Esophagus muscularis mucosa (tissue), 3 donors: ENCODE measurements around the gene MORN5.

Source experiments
- POLR2A ChIP-seq: fragments of 450-650 bp; IDR thresholded peaks from one replicate; pipeline ENCODE4 v1.6.1; 2017; ENCODE audit warnings: antibody characterized with exemption, moderate library complexity, mild to moderate bottlenecking, low read depth
- POLR2AphosphoS5 ChIP-seq, 2 donors: sonication (generic); formaldehyde crosslinking; IDR thresholded peaks; one replicate each; pipeline ENCODE4 v1.6.1; 2017; ENCODE audit warnings: antibody characterized with exemption in 2 of 2
- TF ChIP-seq, protein P1 (sequence below), 3 experiments: fragments of 200-600 bp in 2 of 3; fragments of 450-650 bp in 1 of 3; sonication (generic) in 2 of 3; IDR thresholded peaks; one replicate each; pipeline ENCODE4 v1.5.1; 2017 to 2019; ENCODE audit warnings: antibody characterized with exemption in 3 of 3, mild to moderate bottlenecking in 2 of 3, moderate library complexity in 1 of 3

DNA sequence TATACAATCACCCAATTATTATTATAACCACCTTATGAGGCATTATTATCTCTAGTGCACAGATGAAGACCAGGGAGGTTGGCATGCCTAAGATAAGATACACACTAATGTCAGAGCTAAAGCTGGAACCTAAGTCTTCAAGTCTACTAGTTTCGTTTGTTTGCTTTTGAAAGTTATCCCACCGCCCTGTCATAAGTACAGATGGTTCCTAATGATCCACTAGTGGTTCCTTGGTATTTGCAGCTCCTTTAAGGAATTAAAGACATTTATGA is 14.2 kb upstream of the MORN5 start:
- TF ChIP-seq, protein P1, sequence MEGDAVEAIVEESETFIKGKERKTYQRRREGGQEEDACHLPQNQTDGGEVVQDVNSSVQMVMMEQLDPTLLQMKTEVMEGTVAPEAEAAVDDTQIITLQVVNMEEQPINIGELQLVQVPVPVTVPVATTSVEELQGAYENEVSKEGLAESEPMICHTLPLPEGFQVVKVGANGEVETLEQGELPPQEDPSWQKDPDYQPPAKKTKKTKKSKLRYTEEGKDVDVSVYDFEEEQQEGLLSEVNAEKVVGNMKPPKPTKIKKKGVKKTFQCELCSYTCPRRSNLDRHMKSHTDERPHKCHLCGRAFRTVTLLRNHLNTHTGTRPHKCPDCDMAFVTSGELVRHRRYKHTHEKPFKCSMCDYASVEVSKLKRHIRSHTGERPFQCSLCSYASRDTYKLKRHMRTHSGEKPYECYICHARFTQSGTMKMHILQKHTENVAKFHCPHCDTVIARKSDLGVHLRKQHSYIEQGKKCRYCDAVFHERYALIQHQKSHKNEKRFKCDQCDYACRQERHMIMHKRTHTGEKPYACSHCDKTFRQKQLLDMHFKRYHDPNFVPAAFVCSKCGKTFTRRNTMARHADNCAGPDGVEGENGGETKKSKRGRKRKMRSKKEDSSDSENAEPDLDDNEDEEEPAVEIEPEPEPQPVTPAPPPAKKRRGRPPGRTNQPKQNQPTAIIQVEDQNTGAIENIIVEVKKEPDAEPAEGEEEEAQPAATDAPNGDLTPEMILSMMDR (IDR thresholded peaks at IDR 0.05) = no peak
- TF ChIP-seq POLR2A = no peak
- TF ChIP-seq POLR2AphosphoS5 (IDR thresholded peaks at IDR 0.05) = no peak
